ENCODE results near the gene MYL12B.

DNA sequence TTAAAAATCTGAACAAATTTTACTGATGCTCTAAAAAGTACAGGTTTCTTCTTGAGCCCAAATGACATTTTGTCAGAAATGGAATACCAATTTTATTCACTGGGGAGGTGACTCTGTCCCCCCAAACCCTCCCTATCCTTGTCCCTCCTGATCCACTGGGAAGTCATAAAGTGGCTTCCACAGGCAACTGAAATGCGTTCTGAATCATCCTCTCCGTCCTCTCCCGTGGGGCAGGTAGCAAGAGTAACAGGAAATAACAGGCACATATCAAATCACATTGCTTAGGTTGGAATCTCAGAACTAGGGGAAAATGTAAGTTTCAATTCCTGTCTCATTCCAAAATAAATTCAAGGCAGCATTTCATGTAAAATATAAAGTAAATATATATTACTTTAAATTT, 44.5 kb downstream of the MYL12B start:
- TF ChIP-seq POLR2AphosphoS5 (IDR thresholded peaks at IDR 0.05; ENCODE audit: borderline replicate concordance, low read depth, low read length) (no peak), EZH2 (IDR thresholded peaks at IDR 0.05) (no peak), FOXP2 (optimal IDR thresholded peaks at IDR 0.05; ENCODE audit: control extremely low read depth, extremely low read length, insufficient read depth) (no peak)
